ENCODE results near the gene GLOD4. TPM values are rescaled to one million over a fixed set of nuclear protein-coding genes. Genes with fewer than 3 reads are reported as not detected.

The GLOD4 gene
- polyA plus RNA-seq, 3 donors: 41.8 to 50.7 (median 50.6) TPM

GRCh38 chr17:774313-774584 is 7.8 kb downstream of the GLOD4 start:
- Histone ChIP-seq H3K9ac (ENCODE audit: insufficient read depth, low read length, poor library complexity, severe bottlenecking) (no peak overlapping the region), H3K27me3 (ENCODE audit: control insufficient read depth in 2 of 2, insufficient read depth in 2 of 2, low read length in 2 of 2) (no peaks in the 10 kb centered on the region), H3K27ac (ENCODE audit: low read depth in 1 of 2, low read length in 2 of 2) (no peak overlapping the region), H3K4me2 (replicated peaks; ENCODE audit: extremely low read depth, low read length, poor library complexity, severe bottlenecking) (no peak overlapping the region), H2AFZ (ENCODE audit: insufficient read depth, low read depth, low read length, poor library complexity, severe bottlenecking) (no peak overlapping the region), H3K79me2 (ENCODE audit: insufficient read depth, low read length) (peaks cover 4% of the 10 kb centered on the region), H3K4me3 (replicated peaks in 1 of 3; ENCODE audit: low read depth in 2 of 3, low read length in 3 of 3) (no peak overlapping the region), H4K20me1 (ENCODE audit: insufficient read depth, low read length) (no peaks in the 10 kb centered on the region), H3K36me3 (replicated peaks in 1 of 2; ENCODE audit: control insufficient read depth in 1 of 2, insufficient read depth in 2 of 2, low read length in 2 of 2) (peaks cover 83 to 95% of the 10 kb centered on the region in 2 donors), H3K9me3 (replicated peaks in 1 of 2; ENCODE audit: control insufficient read depth in 1 of 2, insufficient read depth in 1 of 2, low read length in 2 of 2) (no peaks in the 10 kb centered on the region), H3K4me1 (ENCODE audit: control insufficient read depth in 1 of 2, insufficient read depth in 2 of 2, low read length in 2 of 2) (no peaks in the 10 kb centered on the region)
- H3K36me3 Mint-ChIP-seq: peaks cover 80 to 92% of the 10 kb centered on the region in 2 donors
- H3K27me3 Mint-ChIP-seq (ENCODE audit: low read depth in 3 of 3): no peaks in the 10 kb centered on the region
- DNase-seq: no peak
- H3K9me3 Mint-ChIP-seq: no peaks in the 10 kb centered on the region
- WGBS (ENCODE audit: insufficient coverage): 100% methylated on average over 5 of the region's 5 CpGs
- intact Hi-C loops (cut with micrococcal nuclease): no loop called here
- H3K27ac Mint-ChIP-seq: no peak overlapping the region
- TF ChIP-seq CTCF (IDR thresholded peaks at IDR 0.05): no peak
- no peak overlapping the region for H3K4me3 Mint-ChIP-seq
- no peaks in the 10 kb centered on the region for H3K4me1 Mint-ChIP-seq

- intact Hi-C loops (cut with micrococcal nuclease): no loop called here
- H3K9ac ChIP-seq (ENCODE audit: insufficient read depth, low read length, poor library complexity, severe bottlenecking): no peak overlapping the region
- no peak for TF ChIP-seq CTCF (IDR thresholded peaks at IDR 0.05)
- Mint-ChIP-seq H3K4me1 (no peaks in the 10 kb centered on the region), H3K36me3 (peaks cover 85 to 94% of the 10 kb centered on the region in 2 donors), H3K27me3 (ENCODE audit: low read depth in 3 of 3) (no peaks in the 10 kb centered on the region), H3K27ac (no peak overlapping the region), H3K4me3 (no peak overlapping the region), H3K9me3 (no peaks in the 10 kb centered on the region)
- H3K27ac ChIP-seq (ENCODE audit: low read depth in 1 of 2, low read length in 2 of 2): no peak overlapping the region
- H3K4me1 ChIP-seq (ENCODE audit: control insufficient read depth in 1 of 2, insufficient read depth in 2 of 2, low read length in 2 of 2): no peaks in the 10 kb centered on the region
- no peaks in the 10 kb centered on the region for H3K9me3 ChIP-seq (replicated peaks in 1 of 2; ENCODE audit: control insufficient read depth in 1 of 2, insufficient read depth in 1 of 2, low read length in 2 of 2)
- H3K79me2 ChIP-seq (ENCODE audit: insufficient read depth, low read length): peaks cover under 1% of the 10 kb centered on the region
- peaks cover 86 to 98% of the 10 kb centered on the region in 2 donors for H3K36me3 ChIP-seq (replicated peaks in 1 of 2; ENCODE audit: control insufficient read depth in 1 of 2, insufficient read depth in 2 of 2, low read length in 2 of 2)
- no peaks in the 10 kb centered on the region for H4K20me1 ChIP-seq (ENCODE audit: insufficient read depth, low read length)
- H2AFZ ChIP-seq (ENCODE audit: insufficient read depth, low read depth, low read length, poor library complexity, severe bottlenecking): no peak overlapping the region
- no peak for DNase-seq
- H3K4me3 ChIP-seq (replicated peaks in 1 of 3; ENCODE audit: low read depth in 2 of 3, low read length in 3 of 3): no peak overlapping the region
- 90% methylated on average over 11 of the region's 14 CpGs for WGBS (ENCODE audit: insufficient coverage)
- no peak overlapping the region for H3K4me2 ChIP-seq (replicated peaks; ENCODE audit: extremely low read depth, low read length, poor library complexity, severe bottlenecking)
- no peaks in the 10 kb centered on the region for H3K27me3 ChIP-seq (ENCODE audit: control insufficient read depth in 2 of 2, insufficient read depth in 2 of 2, low read length in 2 of 2)
These were observed 8.4 kb downstream of the GLOD4 start for GRCh38 chr17:773467-774312.
